Heart left ventricle (tissue), 13 donors: ENCODE measurements around the gene EIF6.

Experiments
- POLR2A ChIP-seq, 2 donors: fragments of 450-650 bp; IDR thresholded peaks; one replicate each; pipeline ENCODE4 v1.6.1; 2017; ENCODE audit warnings: antibody characterized with exemption in 2 of 2, mild to moderate bottlenecking in 2 of 2, moderate library complexity in 2 of 2
- TF ChIP-seq, protein P1 (sequence below), 12 donors: fragments of 200-600 bp; sonication (generic) in 4 of 12; IDR thresholded peaks; one replicate each; pipeline versions ENCODE4 v1.5.0 to v1.8.0; 2018 to 2022; ENCODE audit warnings: antibody characterized with exemption in 12 of 12, mild to moderate bottlenecking in 5 of 12
- donor health status: ischemic (EF 13 %, LVEDD 7.1; RV severe dilation, severe dysfunction).
- donor health status: DM: no; HTN: yes; CAD: no.
- donor health status: DM: no; HTN: no; CAD: no.
- donor health status: ischemic (EF 25% LVEDD 6.9; RV normal size, moderate dysfunction).
- donor health status: ischemic (EF 25% LVEDD 5.7; RV mildly dilated, moderate dysfunction).
- donor health status: ischemic (EF 35%, LVEDD 5.7; RV mildly dilated, moderate dysfunction).
- donor health status: nonischemic (EF 11% LVEDD 7.7; RV severe dilation, severe dysfunction).
- donor health status: DM: yes; HTN: yes; CAD: no.
- donor health status: PGD.
- donor health status: ischemic (EF 29% LVEDD 5.4; RV normal size, mild dysfunction).
- donor health status: nonischemic (EF 23%, LVEDD 6.1; RV moderate dilation, normal function).

DNA sequence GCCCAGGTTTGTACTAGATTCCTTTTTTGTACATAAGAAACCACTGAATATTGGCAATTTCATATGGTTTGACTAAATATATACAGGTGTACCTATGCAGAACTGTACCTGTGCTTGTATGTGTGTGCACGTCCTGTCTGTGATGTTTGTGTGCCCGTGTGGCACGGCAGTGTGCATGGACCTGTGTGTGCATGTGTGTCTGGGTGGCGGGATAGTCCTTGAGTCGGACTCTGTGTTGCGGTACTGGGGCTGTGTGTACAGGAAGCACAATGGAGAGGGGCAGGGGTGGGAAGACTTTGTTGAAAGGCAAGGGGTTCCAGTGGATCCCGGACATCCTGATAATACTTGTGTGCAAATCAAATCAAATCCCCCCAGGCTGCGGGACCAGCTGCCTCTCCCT lies 11.1 kb upstream of the EIF6 start:
- TF ChIP-seq, protein P1, sequence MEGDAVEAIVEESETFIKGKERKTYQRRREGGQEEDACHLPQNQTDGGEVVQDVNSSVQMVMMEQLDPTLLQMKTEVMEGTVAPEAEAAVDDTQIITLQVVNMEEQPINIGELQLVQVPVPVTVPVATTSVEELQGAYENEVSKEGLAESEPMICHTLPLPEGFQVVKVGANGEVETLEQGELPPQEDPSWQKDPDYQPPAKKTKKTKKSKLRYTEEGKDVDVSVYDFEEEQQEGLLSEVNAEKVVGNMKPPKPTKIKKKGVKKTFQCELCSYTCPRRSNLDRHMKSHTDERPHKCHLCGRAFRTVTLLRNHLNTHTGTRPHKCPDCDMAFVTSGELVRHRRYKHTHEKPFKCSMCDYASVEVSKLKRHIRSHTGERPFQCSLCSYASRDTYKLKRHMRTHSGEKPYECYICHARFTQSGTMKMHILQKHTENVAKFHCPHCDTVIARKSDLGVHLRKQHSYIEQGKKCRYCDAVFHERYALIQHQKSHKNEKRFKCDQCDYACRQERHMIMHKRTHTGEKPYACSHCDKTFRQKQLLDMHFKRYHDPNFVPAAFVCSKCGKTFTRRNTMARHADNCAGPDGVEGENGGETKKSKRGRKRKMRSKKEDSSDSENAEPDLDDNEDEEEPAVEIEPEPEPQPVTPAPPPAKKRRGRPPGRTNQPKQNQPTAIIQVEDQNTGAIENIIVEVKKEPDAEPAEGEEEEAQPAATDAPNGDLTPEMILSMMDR (IDR thresholded peaks at IDR 0.05) = no peak
- TF ChIP-seq POLR2A (IDR thresholded peaks at IDR 0.05) = no peak
